Fibroblast of lung (primary cell): ENCODE data around the gene OS9. TPM values are rescaled to one million over a fixed set of nuclear protein-coding genes. Genes with fewer than 3 reads are reported as not detected.
A peak's percentile ranks its signal among the peaks of the same experiment; 100 is the strongest.

Source experiments
- DNase-seq, 2 donors: peaks; one replicate each; pipeline versions ENCODE4 v3.0.0 to v3.0.0-alpha.2; 2010; ENCODE audit warnings: low read depth in 2 of 2
- H2AFZ ChIP-seq: 2 replicates; pipeline ENCODE4 v1.5.1; 2012; ENCODE audit warnings: low read length, control low read depth, inconsistent platforms
- H3K27ac ChIP-seq: 2 replicates; pipeline ENCODE4 v1.5.1; 2011; ENCODE audit warnings: low read length, control low read depth; ENCODE audit not compliant: insufficient read depth
- H3K27me3 ChIP-seq: 2 replicates; pipeline ENCODE4 v1.5.1; 2011; ENCODE audit warnings: mild to moderate bottlenecking, low read length; ENCODE audit not compliant: control insufficient read depth, insufficient read depth
- H3K36me3 ChIP-seq: 2 replicates; pipeline ENCODE4 v1.5.1; 2011; ENCODE audit warnings: low read length; ENCODE audit not compliant: control insufficient read depth, insufficient read depth
- H3K4me1 ChIP-seq: 2 replicates; pipeline ENCODE4 v1.5.1; 2011; ENCODE audit warnings: low read length; ENCODE audit not compliant: control insufficient read depth, insufficient read depth; ENCODE audit errors: extremely low read depth
- H3K4me2 ChIP-seq: 2 replicates; pipeline ENCODE4 v1.5.1; 2011; ENCODE audit warnings: low read length, control low read depth; ENCODE audit not compliant: insufficient read depth; ENCODE audit errors: extremely low read depth
- H3K4me3 ChIP-seq, 4 experiments: fragments of 200-600 bp in 1 of 4; sonication (generic) in 1 of 4; replicated peaks in 1 of 4; 2 replicates each; pipeline ENCODE4 v1.5.1; 2011 to 2016; ENCODE audit warnings: low read length in 4 of 4, low read depth in 3 of 4, mild to moderate bottlenecking in 3 of 4, control low read depth in 2 of 4, inconsistent platforms in 1 of 4, mixed read lengths in 1 of 4; ENCODE audit not compliant: insufficient read depth in 1 of 4; ENCODE audit errors: control extremely low read depth in 1 of 4
- H3K79me2 ChIP-seq: 2 replicates; pipeline ENCODE4 v1.5.1; 2012; ENCODE audit warnings: mild to moderate bottlenecking, low read length, inconsistent platforms; ENCODE audit not compliant: control insufficient read depth, insufficient read depth
- H3K9ac ChIP-seq: 2 replicates; pipeline ENCODE4 v1.5.1; 2011; ENCODE audit warnings: mild to moderate bottlenecking, low read length, control low read depth; ENCODE audit not compliant: insufficient read depth
- H3K9me3 ChIP-seq: 2 replicates; pipeline ENCODE4 v1.5.1; 2012; ENCODE audit warnings: low read depth, low read length; ENCODE audit not compliant: control insufficient read depth, insufficient read depth
- H4K20me1 ChIP-seq: 2 replicates; pipeline ENCODE4 v1.5.1; 2011; ENCODE audit warnings: low read length; ENCODE audit not compliant: control insufficient read depth, insufficient read depth; ENCODE audit errors: extremely low read depth
- CTCF ChIP-seq, 2 donors: IDR thresholded peaks in 1 of 2; conservative IDR thresholded peaks in 1 of 2; 1 replicate in 1 of 2; 2 replicates in 1 of 2; pipeline ENCODE4 v1.5.1; 2011 to 2012; ENCODE audit warnings: low read length in 2 of 2, control low read depth in 1 of 2, inconsistent platforms in 1 of 2, low read depth in 1 of 2, mild to moderate bottlenecking in 1 of 2
- EZH2 ChIP-seq: IDR thresholded peaks from 2 replicates; pipeline ENCODE4 v1.5.1; 2012; ENCODE audit warnings: low read length, control low read depth, mild to moderate bottlenecking; ENCODE audit errors: missing control alignments
- polyA plus RNA-seq, 2 donors: library from polyadenylated mRNA; depleted of rRNA in 1 of 2; stranded (reverse) in 1 of 2; unstranded in 1 of 2; fragments of >200 nt; gene quantifications; 2 replicates each; pipeline ENCODE4 v1.2.1, GENCODE V29; 2011 to 2012; ENCODE audit warnings: missing spikeins in 1 of 2
- total RNA-seq: library from RNA; depleted of rRNA; stranded (reverse); fragments of >200 nt; gene quantifications from 2 replicates; pipeline ENCODE4 v1.2.1, GENCODE V29; 2014

OS9 gene
- total and polyA plus RNA-seq, 2 donors (not counting 1 experiment from before 2014, with no cell fraction given), result 170 to 316 TPM

- TF ChIP-seq CTCF (conservative IDR thresholded peaks at IDR 0.05 in 1 of 2, IDR thresholded peaks at IDR 0.05 in 1 of 2; ENCODE audit: low read depth in 1 of 2, low read length in 2 of 2) (peak; percentile 21 to 24), EZH2 (peak; percentile 86)
- Histone ChIP-seq H2AFZ (peak overlapping the region; percentile 46), H3K79me2 (no peaks in the 10 kb centered on the region), H3K27ac (no peak overlapping the region), H3K27me3 (peaks cover 31% of the 10 kb centered on the region), H3K9me3 (no peaks in the 10 kb centered on the region), H3K36me3 (peaks cover 8% of the 10 kb centered on the region), H3K9ac (peak overlapping the region; percentile 10), H3K4me3 (peak overlapping the region in 1 of 4 experiments; percentile 50), H3K4me2 (peak overlapping the region; percentile 58), H3K4me1 (peaks cover 13% of the 10 kb centered on the region), H4K20me1 (no peaks in the 10 kb centered on the region)
- DNase-seq, result peak in 1 of 2 donors; percentile 28
Measured at GRCh38 chr12:57765003-57765697, 71.2 kb downstream of the OS9 start.

GRCh38 chr12:57765698-57766463 lies 71.9 kb downstream of the OS9 start:
- H3K36me3 ChIP-seq, result peaks cover 11% of the 10 kb centered on the region
- no peak for TF ChIP-seq CTCF (conservative IDR thresholded peaks at IDR 0.05 in 1 of 2, IDR thresholded peaks at IDR 0.05 in 1 of 2; ENCODE audit: low read depth in 1 of 2, low read length in 2 of 2)
- TF ChIP-seq EZH2, result peak; percentile 71
- H3K9ac ChIP-seq, result no peak overlapping the region
- H3K27ac ChIP-seq, result no peak overlapping the region
- H3K4me1 ChIP-seq, result peaks cover 15% of the 10 kb centered on the region
- peaks cover 1% of the 10 kb centered on the region for H3K79me2 ChIP-seq
- no peaks in the 10 kb centered on the region for H4K20me1 ChIP-seq
- H2AFZ ChIP-seq, result no peak overlapping the region
- no peaks in the 10 kb centered on the region for H3K9me3 ChIP-seq
- H3K4me3 ChIP-seq, result peak overlapping the region; percentile 21 to 50 (median 38)
- DNase-seq, result no peak
- H3K4me2 ChIP-seq, result peak overlapping the region; percentile 81
- H3K27me3 ChIP-seq, result peaks cover 31% of the 10 kb centered on the region
